HG03095 (cell line): ENCODE results near the gene GPHN.
"Not testable (repeated sequence)": the region's sequence is repeated elsewhere in the genome, so short reads cannot be mapped to it uniquely, and the experiment has no call there.

Source experiments
- ATAC-seq: cut with Tn5 transposase; IDR thresholded peaks from one replicate; pipeline ENCODE4 v1.9.1; 2021; ENCODE audit warnings: moderate library complexity; ENCODE audit not compliant: unreplicated experiment

GPHN gene

GRCh38 chr14:66651536-66652220 lies 143.7 kb downstream of the GPHN start:
- ATAC-seq: no peak

- no peak for ATAC-seq
Measured at GRCh38 chr14:66652525-66653106, 144.7 kb downstream of the GPHN start.

- no peak for ATAC-seq
Measured at GRCh38 chr14:66657780-66658179, 149.8 kb downstream of the GPHN start.

GRCh38 chr14:66662374-66662773 lies 154.4 kb downstream of the GPHN start:
- no peak for ATAC-seq

GRCh38 chr14:66677780-66678179 lies 169.8 kb downstream of the GPHN start:
- ATAC-seq: no peak

- no peak for ATAC-seq
Measured at GRCh38 chr14:66680216-66680615, 172.3 kb downstream of the GPHN start.

- no peak for ATAC-seq
Measured at GRCh38 chr14:66696326-66696725, 188.4 kb downstream of the GPHN start.

GRCh38 chr14:66698503-66698902 lies 190.6 kb downstream of the GPHN start:
- ATAC-seq: no peak

- no peak for ATAC-seq
Measured at GRCh38 chr14:66701813-66702212, 193.9 kb downstream of the GPHN start.

GRCh38 chr14:66708267-66708666 lies 200.3 kb downstream of the GPHN start:
- no peak for ATAC-seq

- ATAC-seq: no peak
Measured at GRCh38 chr14:66709291-66709690, 201.3 kb downstream of the GPHN start.

GRCh38 chr14:66714291-66714690 lies 206.3 kb downstream of the GPHN start:
- not testable (repeated sequence) for ATAC-seq

GRCh38 chr14:66715313-66715712 lies 207.4 kb downstream of the GPHN start:
- ATAC-seq: not testable (repeated sequence)

GRCh38 chr14:66716227-66716626 lies 208.3 kb downstream of the GPHN start:
- ATAC-seq: no peak

- ATAC-seq: no peak
Measured at GRCh38 chr14:66717561-66718140, 209.7 kb downstream of the GPHN start.

- no peak for ATAC-seq
Measured at GRCh38 chr14:66724996-66725395, 217.0 kb downstream of the GPHN start.

GRCh38 chr14:66731298-66731697 lies 223.4 kb downstream of the GPHN start:
- ATAC-seq: not testable (repeated sequence)

- ATAC-seq: no peak
Measured at GRCh38 chr14:66735853-66736252, 227.9 kb downstream of the GPHN start.

GRCh38 chr14:66739826-66740225 lies 231.9 kb downstream of the GPHN start:
- ATAC-seq: no peak

GRCh38 chr14:66745078-66745477 lies 237.1 kb downstream of the GPHN start:
- no peak for ATAC-seq

- ATAC-seq: no peak
Measured at GRCh38 chr14:66746316-66747006, 238.5 kb downstream of the GPHN start.

GRCh38 chr14:66752109-66752508 lies 244.2 kb downstream of the GPHN start:
- ATAC-seq: no peak
